Transverse colon (tissue), 3 donors: ENCODE data around the gene NKIRAS2.

Experiments
- CTCF ChIP-seq, 5 experiments: fragments of 200-600 bp in 3 of 5; fragments of 450-650 bp in 2 of 5; sonication (generic) in 3 of 5; IDR thresholded peaks; 1 replicate in 2 of 5; 2 replicates in 3 of 5; pipeline ENCODE4 v1.5.1; 2016 to 2017; ENCODE audit warnings: antibody characterized with exemption in 5 of 5, inconsistent platforms in 3 of 5, mild to moderate bottlenecking in 2 of 5, moderate library complexity in 1 of 5
- EP300 ChIP-seq: sonication (generic); formaldehyde crosslinking; IDR thresholded peaks from one replicate; pipeline ENCODE4 v1.6.1; 2017; ENCODE audit warnings: antibody characterized with exemption, low read depth
- POLR2A ChIP-seq: fragments of 450-650 bp; IDR thresholded peaks from one replicate; pipeline ENCODE4 v1.6.1; 2016; ENCODE audit warnings: antibody characterized with exemption, mild to moderate bottlenecking, moderate library complexity

- TF ChIP-seq EP300 = no peak
- TF ChIP-seq CTCF (IDR thresholded peaks at IDR 0.05) = no peak
- no peak for TF ChIP-seq POLR2A
Observed at GRCh38 chr17:41985919-41986318, 34.0 kb upstream of the NKIRAS2 start.
